PC-9 (cell line): ENCODE measurements around the gene DHRS7. TPM values are rescaled to one million over a fixed set of nuclear protein-coding genes. Genes with fewer than 3 reads are reported as not detected.

ENCODE experiments used
- BruUV-seq: library from RNA; stranded (reverse); fragments of 400-500 nt; replicated peaks from 2 replicates; lab custom pipeline; 2021; lab: Mats Ljungman, UMichigan
- CTCF ChIA-PET: fragments of 300-600 bp; sonication (Branson Sonifier 250); formaldehyde crosslinking; loops from one replicate; lab custom pipeline; 2022; ENCODE audit warnings: antibody characterized with exemption; lab: Charles Lee
- POLR2A ChIA-PET: fragments of 300-600 bp; sonication (Branson Sonifier 250); formaldehyde crosslinking; loops from one replicate; lab custom pipeline; 2022; ENCODE audit warnings: antibody characterized with exemption; ENCODE audit not compliant: unreplicated experiment; lab: Charles Lee
- DNase-seq, 2 experiments: peaks; one replicate each; pipeline versions ENCODE4 v3.0.0 to v3.0.0-alpha.2; 2015 to 2022; ENCODE audit warnings: mixed read lengths in 1 of 2
- H2AFZ ChIP-seq: fragments of 200-600 bp; sonication (generic); 2 replicates; pipeline ENCODE4 v1.8.1; 2017; ENCODE audit warnings: antibody characterized with exemption
- H3F3A ChIP-seq: fragments of 200-600 bp; sonication (generic); 2 replicates; pipeline ENCODE4 v1.8.1; 2017; ENCODE audit warnings: antibody characterized with exemption, mild to moderate bottlenecking, low read depth; ENCODE audit not compliant: insufficient read depth
- H3K27ac ChIP-seq: fragments of 200-600 bp; sonication (generic); 2 replicates; pipeline ENCODE4 v1.6.1; 2016; ENCODE audit warnings: mixed run types
- H3K27me3 ChIP-seq: fragments of 200-600 bp; sonication (generic); 2 replicates; pipeline ENCODE4 v1.6.1; 2016; ENCODE audit warnings: low read depth, mixed run types; ENCODE audit not compliant: insufficient read depth
- H3K36me3 ChIP-seq: fragments of 200-600 bp; sonication (generic); 2 replicates; pipeline ENCODE4 v1.6.1; 2016; ENCODE audit warnings: low read depth, mixed run types
- H3K4me1 ChIP-seq: fragments of 200-600 bp; sonication (generic); replicated peaks from 2 replicates; pipeline ENCODE4 v1.6.1; 2016; ENCODE audit warnings: mixed run types; ENCODE audit not compliant: insufficient read depth
- H3K4me2 ChIP-seq: fragments of 200-600 bp; sonication (generic); 2 replicates; pipeline ENCODE4 v1.6.1; 2017; ENCODE audit warnings: mixed run types
- H3K4me3 ChIP-seq: fragments of 200-600 bp; sonication (generic); 2 replicates; pipeline ENCODE4 v1.6.1; 2016; ENCODE audit warnings: mixed run types
- H3K79me2 ChIP-seq: fragments of 200-600 bp; sonication (generic); 2 replicates; pipeline ENCODE4 v1.6.1; 2017; ENCODE audit warnings: low read depth, mixed run types
- H3K9me2 ChIP-seq: fragments of 200-600 bp; sonication (generic); 2 replicates; pipeline ENCODE4 v1.8.1; 2017; ENCODE audit warnings: mild to moderate bottlenecking; ENCODE audit not compliant: insufficient read depth
- H3K9me3 ChIP-seq: fragments of 200-600 bp; sonication (generic); 2 replicates; pipeline ENCODE4 v1.8.1; 2016; ENCODE audit warnings: low read depth; ENCODE audit not compliant: insufficient read depth
- H4K20me1 ChIP-seq: fragments of 200-600 bp; sonication (generic); 2 replicates; pipeline ENCODE4 v1.8.1; 2017; ENCODE audit not compliant: insufficient read depth
- CTCF ChIP-seq: fragments of 200-600 bp; sonication (generic); conservative IDR thresholded peaks from 2 replicates; pipeline ENCODE4 v1.6.1; 2017; ENCODE audit warnings: mixed run types, antibody characterized with exemption, mild to moderate bottlenecking, moderate library complexity
- EZH2 ChIP-seq: fragments of 200-600 bp; sonication (generic); IDR thresholded peaks from 2 replicates; pipeline ENCODE4 v1.8.0; 2017; ENCODE audit warnings: antibody characterized with exemption, low read depth
- intact Hi-C: fragments of 100-400 bp; cut with micrococcal nuclease; formaldehyde crosslinking; loops from one replicate; pipeline ENCODE4 v1.10.0; 2022; ENCODE audit not compliant: unreplicated experiment
- total RNA-seq: library from RNA; stranded (reverse); gene quantifications from 2 replicates; pipeline ENCODE4 v1.2.3, GENCODE V29; 2021

The DHRS7 gene
- total RNA-seq, 1 experiment from 2014 or later, result 55.1 TPM

- DNase-seq, result no peak
- H3K4me3 ChIP-seq, result no peak overlapping the region
- no peak overlapping the region for H3K4me2 ChIP-seq
- H3K9me2 ChIP-seq, result no peaks in the 10 kb centered on the region
- peaks cover 16% of the 10 kb centered on the region for H3K4me1 ChIP-seq
- no peak overlapping the region for H2AFZ ChIP-seq
- no peaks in the 10 kb centered on the region for H3K27me3 ChIP-seq
- CTCF ChIA-PET, result no interaction called here
- POLR2A ChIA-PET, result no interaction called here
- H3K9me3 ChIP-seq, result no peaks in the 10 kb centered on the region
- H3K79me2 ChIP-seq, result peaks cover 80% of the 10 kb centered on the region
- TF ChIP-seq CTCF, result no peak
- no peak for TF ChIP-seq EZH2
- no peaks in the 10 kb centered on the region; the same call in 1 of the 2 replicates for H4K20me1 ChIP-seq
- H3K27ac ChIP-seq, result no peak overlapping the region
- BruUV-seq, result no TSS peak
- intact Hi-C loops, result no loop called here
- H3F3A ChIP-seq, result peaks cover 26% of the 10 kb centered on the region
- H3K36me3 ChIP-seq, result no peaks in the 10 kb centered on the region
Measured at GRCh38 chr14:60095781-60096450, 69.3 kb downstream of the DHRS7 start.

GRCh38 chr14:60095231-60095630 is 70.0 kb downstream of the DHRS7 start:
- no peaks in the 10 kb centered on the region; the same call in 1 of the 2 replicates for H4K20me1 ChIP-seq
- TF ChIP-seq CTCF (no peak), EZH2 (no peak)
- DNase-seq, result no peak
- CTCF ChIA-PET, result no interaction called here
- intact Hi-C loops, result no loop called here
- H3K4me3 ChIP-seq, result no peak overlapping the region
- no peaks in the 10 kb centered on the region for H3K36me3 ChIP-seq
- H3K27me3 ChIP-seq, result no peaks in the 10 kb centered on the region
- peaks cover 20% of the 10 kb centered on the region for H3K4me1 ChIP-seq
- no peaks in the 10 kb centered on the region for H3K9me2 ChIP-seq
- peaks cover 77% of the 10 kb centered on the region for H3K79me2 ChIP-seq
- no peak overlapping the region for H2AFZ ChIP-seq
- POLR2A ChIA-PET, result no interaction called here
- H3F3A ChIP-seq, result peaks cover 26% of the 10 kb centered on the region
- 0 out of 2 replicates have a peak overlapping the region, but pooled peaks have one; percentile 2 for H3K4me2 ChIP-seq
- H3K27ac ChIP-seq, result no peak overlapping the region
- no peaks in the 10 kb centered on the region for H3K9me3 ChIP-seq
- BruUV-seq, result no TSS peak

GRCh38 chr14:60094306-60094897 is 70.8 kb downstream of the DHRS7 start:
- CTCF ChIA-PET, result no interaction called here
- POLR2A ChIA-PET, result no interaction called here
- DNase-seq, result peak in 1 of 2 experiments; percentile 55
- Histone ChIP-seq H3K4me1 (peaks cover 20% of the 10 kb centered on the region), H3K27me3 (no peaks in the 10 kb centered on the region), H3K9me2 (no peaks in the 10 kb centered on the region), H3F3A (peaks cover 26% of the 10 kb centered on the region), H3K27ac (no peak overlapping the region), H2AFZ (no peak overlapping the region), H3K79me2 (peaks cover 69% of the 10 kb centered on the region), H3K4me3 (peak overlapping the region; percentile 90), H3K4me2 (peak overlapping the region; percentile 92), H3K36me3 (no peaks in the 10 kb centered on the region), H4K20me1 (no peaks in the 10 kb centered on the region; the same call in 1 of the 2 replicates), H3K9me3 (no peaks in the 10 kb centered on the region)
- intact Hi-C loops, result loop anchor here (5.0 kb wide), 2 partner anchors 612 to 902 kb away; partner anchors contain the start of genes JKAMP and L3HYPDH
- TF ChIP-seq EZH2 (no peak), CTCF (no peak)
- no TSS peak for BruUV-seq

Other genes with a start within 250 kb of the DHRS7 start
- gene LRRC9, start 245.3 kb downstream of the DHRS7 start, total RNA-seq, result not detected in 2 replicates
- 58.3 and 65.1 TPM in 2 replicates for gene PCNX4, start 73.5 kb downstream of the DHRS7 start, total RNA-seq
- gene PPM1A, start 83.8 kb upstream of the DHRS7 start, total RNA-seq, result 60.9 and 62.2 TPM in 2 replicates